MCF 10A (cell line): Measurements from ENCODE around the gene TACR2. TPM values are rescaled to one million over a fixed set of nuclear protein-coding genes. Genes with fewer than 3 reads are reported as not detected.

Experiments
- BruUV-seq: library from RNA; stranded (reverse); fragments of 400-500 nt; replicated peaks from 2 replicates; lab custom pipeline; 2021; lab: Mats Ljungman, UMichigan
- CTCF ChIA-PET: fragments of 300-600 bp; sonication (Branson Sonifier 250); formaldehyde crosslinking; extraction: SDS; loops from one replicate; lab custom pipeline; 2021; ENCODE audit warnings: antibody characterized with exemption, inconsistent platforms; lab: Yijun Ruan, JAX
- POLR2A ChIA-PET: fragments of 300-600, 350-650 bp; sonication (Branson Sonifier 250); formaldehyde crosslinking; extraction: SDS; loops from one replicate; lab custom pipeline; 2020; ENCODE audit warnings: antibody characterized with exemption, inconsistent platforms; lab: Yijun Ruan, JAX
- DNase-seq: peaks from one replicate; pipeline ENCODE4 v3.0.0-alpha.2; 2018; ENCODE audit not compliant: unreplicated experiment
- H3K27ac Mint-ChIP-seq: one replicate; pipeline ENCODE4 v1.8.0; 2022; ENCODE audit warnings: mild to moderate bottlenecking, low read depth, mixed read lengths; ENCODE audit not compliant: unreplicated experiment
- H3K27me3 Mint-ChIP-seq: one replicate; pipeline ENCODE4 v1.8.0; 2022; ENCODE audit warnings: mixed read lengths; ENCODE audit not compliant: insufficient read depth, unreplicated experiment
- H3K36me3 Mint-ChIP-seq: one replicate; pipeline ENCODE4 v1.8.0; 2022; ENCODE audit warnings: mild to moderate bottlenecking, moderate library complexity, mixed read lengths; ENCODE audit not compliant: insufficient read depth, unreplicated experiment
- H3K4me1 Mint-ChIP-seq: one replicate; pipeline ENCODE4 v1.8.0; 2022; ENCODE audit warnings: mixed read lengths; ENCODE audit not compliant: insufficient read depth, unreplicated experiment
- H3K4me3 Mint-ChIP-seq: one replicate; pipeline ENCODE4 v1.8.0; 2022; ENCODE audit warnings: mild to moderate bottlenecking, moderate library complexity, mixed read lengths; ENCODE audit not compliant: unreplicated experiment
- H3K9me3 Mint-ChIP-seq: one replicate; pipeline ENCODE4 v1.8.0; 2022; ENCODE audit warnings: mixed read lengths; ENCODE audit not compliant: unreplicated experiment
- intact Hi-C: fragments of 100-400 bp; cut with micrococcal nuclease; formaldehyde crosslinking; loops from 2 replicates; pipeline ENCODE4 v1.14.1; 2022
- total RNA-seq: library from RNA; stranded (reverse); gene quantifications from 2 replicates; pipeline ENCODE4 v1.2.3, GENCODE V29; 2022
- TF ChIP-seq, protein P1 (sequence below): fragments of 200-600 bp; IDR thresholded peaks from one replicate; pipeline ENCODE4 v1.8.0; 2022; ENCODE audit warnings: antibody characterized with exemption, mild to moderate bottlenecking; ENCODE audit not compliant: unreplicated experiment

The TACR2 gene
- total RNA-seq, 1 experiment from 2014 or later = not detected

DNA sequence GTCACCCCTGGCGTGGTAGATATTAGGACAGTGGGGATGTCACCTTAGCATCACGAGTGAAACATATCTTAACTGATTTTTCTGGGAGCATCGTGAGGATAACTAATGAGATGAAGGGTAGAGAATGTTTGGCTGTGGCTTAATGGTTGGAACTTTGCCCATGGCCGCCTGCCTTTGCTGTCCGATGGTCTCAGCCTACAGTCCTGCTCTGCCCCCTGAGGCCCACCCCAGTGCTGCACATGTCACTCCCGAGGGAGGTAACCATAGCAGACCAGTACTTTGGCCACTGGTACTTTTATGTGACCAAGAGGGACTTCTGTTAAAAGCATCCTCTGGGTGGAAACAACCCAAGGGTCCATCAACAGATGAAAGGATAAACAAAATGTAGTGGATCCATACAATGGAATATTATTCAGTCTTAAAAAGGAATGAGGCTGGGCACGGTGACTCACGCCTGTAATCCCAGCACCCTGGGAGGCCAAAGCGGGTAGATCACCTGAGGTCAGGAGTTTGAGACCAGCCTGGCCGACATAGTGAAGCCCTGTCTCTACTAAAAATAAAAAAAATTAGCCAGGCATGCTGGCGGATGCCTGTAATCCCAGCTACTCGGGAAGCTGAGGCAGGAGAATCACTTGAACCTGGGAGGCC lies 58.4 kb downstream of the TACR2 start:
- intact Hi-C loops = no loop called here
- peaks cover 37% of the 10 kb centered on the region for H3K36me3 Mint-ChIP-seq
- peaks cover 54% of the 10 kb centered on the region for H3K4me1 Mint-ChIP-seq
- DNase-seq = no peak
- H3K27ac Mint-ChIP-seq = no peak overlapping the region
- no peak overlapping the region for H3K4me3 Mint-ChIP-seq
- ChIA-PET CTCF (interaction anchor here (0.6 to 1.4 kb wide), 5 partner anchors 9 to 279 kb away, joined by 3 to 4 read pairs (median 3); no protein-coding TSS in a partner anchor), POLR2A (interaction anchor here (1.2 to 9.0 kb wide), 8 partner anchors 8 to 40 kb away, joined by 3 to 84 read pairs (median 40); no protein-coding TSS in a partner anchor)
- no TSS peak for BruUV-seq
- TF ChIP-seq, protein P1, sequence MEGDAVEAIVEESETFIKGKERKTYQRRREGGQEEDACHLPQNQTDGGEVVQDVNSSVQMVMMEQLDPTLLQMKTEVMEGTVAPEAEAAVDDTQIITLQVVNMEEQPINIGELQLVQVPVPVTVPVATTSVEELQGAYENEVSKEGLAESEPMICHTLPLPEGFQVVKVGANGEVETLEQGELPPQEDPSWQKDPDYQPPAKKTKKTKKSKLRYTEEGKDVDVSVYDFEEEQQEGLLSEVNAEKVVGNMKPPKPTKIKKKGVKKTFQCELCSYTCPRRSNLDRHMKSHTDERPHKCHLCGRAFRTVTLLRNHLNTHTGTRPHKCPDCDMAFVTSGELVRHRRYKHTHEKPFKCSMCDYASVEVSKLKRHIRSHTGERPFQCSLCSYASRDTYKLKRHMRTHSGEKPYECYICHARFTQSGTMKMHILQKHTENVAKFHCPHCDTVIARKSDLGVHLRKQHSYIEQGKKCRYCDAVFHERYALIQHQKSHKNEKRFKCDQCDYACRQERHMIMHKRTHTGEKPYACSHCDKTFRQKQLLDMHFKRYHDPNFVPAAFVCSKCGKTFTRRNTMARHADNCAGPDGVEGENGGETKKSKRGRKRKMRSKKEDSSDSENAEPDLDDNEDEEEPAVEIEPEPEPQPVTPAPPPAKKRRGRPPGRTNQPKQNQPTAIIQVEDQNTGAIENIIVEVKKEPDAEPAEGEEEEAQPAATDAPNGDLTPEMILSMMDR = no peak
- H3K9me3 Mint-ChIP-seq = no peaks in the 10 kb centered on the region
- H3K27me3 Mint-ChIP-seq = no peaks in the 10 kb centered on the region

DNA sequence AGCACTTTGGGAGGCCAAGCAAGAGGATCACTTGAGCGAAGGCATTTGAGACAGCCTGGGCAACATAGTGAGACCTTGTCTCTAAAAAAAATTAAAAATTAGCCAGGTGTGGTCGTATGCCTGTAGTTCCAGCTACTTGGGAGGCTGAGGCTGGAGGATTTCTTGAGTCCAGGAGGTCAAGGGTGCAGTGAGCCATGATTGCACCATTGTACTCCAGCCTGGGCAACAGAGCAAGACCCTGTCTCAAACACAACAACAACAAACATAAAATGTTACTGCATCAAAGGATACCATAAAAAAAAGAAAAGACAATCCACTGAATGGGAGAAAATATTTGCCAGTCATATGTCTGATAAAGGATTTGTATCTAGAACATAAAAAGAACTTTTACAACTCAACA lies 60.5 kb downstream of the TACR2 start:
- CTCF ChIA-PET = interaction anchor here (0.8 kb wide), 1 partner anchor 117 kb away, joined by 3 read pairs; no protein-coding TSS in a partner anchor
- H3K9me3 Mint-ChIP-seq = no peaks in the 10 kb centered on the region
- peaks cover 44% of the 10 kb centered on the region for H3K36me3 Mint-ChIP-seq
- TF ChIP-seq, protein P1 = no peak
- peaks cover 46% of the 10 kb centered on the region for H3K4me1 Mint-ChIP-seq
- intact Hi-C loops = no loop called here
- H3K27ac Mint-ChIP-seq = no peak overlapping the region
- BruUV-seq = no TSS peak
- no peak overlapping the region for H3K4me3 Mint-ChIP-seq
- H3K27me3 Mint-ChIP-seq = no peaks in the 10 kb centered on the region
- POLR2A ChIA-PET = interaction anchor here (0.7 to 1.5 kb wide), 4 partner anchors 11 to 28 kb away, joined by 3 to 4 read pairs (median 4); no protein-coding TSS in a partner anchor
- DNase-seq = no peak

DNA sequence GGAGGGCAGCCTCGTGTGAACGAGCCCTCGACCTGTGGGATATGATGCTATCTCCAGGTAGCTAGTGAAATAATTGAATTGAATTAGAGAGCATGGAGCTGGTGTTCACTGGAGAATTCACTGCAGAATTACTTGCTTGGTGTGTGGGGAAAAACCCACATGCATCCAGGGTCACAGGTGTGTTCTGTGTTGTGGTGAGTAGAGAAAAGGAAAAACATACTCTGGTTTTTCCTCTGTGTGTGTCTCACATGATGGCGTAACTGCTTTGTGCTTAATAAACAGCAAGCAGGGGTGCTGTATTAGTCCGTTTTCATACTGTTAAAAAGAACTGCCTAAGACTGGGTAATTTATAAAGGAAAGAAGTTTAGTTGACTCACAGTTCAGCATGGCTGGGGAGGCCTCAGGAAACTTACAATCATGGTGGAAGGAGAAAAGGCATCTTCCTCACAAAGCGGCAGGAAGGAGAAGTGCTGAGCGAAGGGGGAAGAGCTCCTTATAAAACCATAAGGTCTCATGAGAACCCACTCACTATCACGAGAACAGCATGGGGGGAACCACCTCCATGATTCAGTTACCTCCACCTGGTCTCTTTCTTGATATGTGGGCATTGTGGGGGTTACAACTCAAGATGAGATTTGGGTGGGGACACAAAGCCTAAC lies 62.6 kb downstream of the TACR2 start:
- Mint-ChIP-seq H3K36me3 (peaks cover 49% of the 10 kb centered on the region), H3K4me1 (peaks cover 29% of the 10 kb centered on the region), H3K27me3 (no peaks in the 10 kb centered on the region), H3K27ac (no peak overlapping the region), H3K9me3 (no peaks in the 10 kb centered on the region), H3K4me3 (no peak overlapping the region)
- intact Hi-C loops = no loop called here
- no peak for DNase-seq
- CTCF ChIA-PET = interaction anchor here (0.6 to 1.8 kb wide), 6 partner anchors 10 to 40 kb away, joined by 3 to 4 read pairs (median 4); no protein-coding TSS in a partner anchor
- TF ChIP-seq, protein P1 = no peak
- BruUV-seq = no TSS peak
- POLR2A ChIA-PET = interaction anchor here (1.1 to 1.5 kb wide), 2 partner anchors 10 to 18 kb away, joined by 3 to 4 read pairs; no protein-coding TSS in a partner anchor

Other genes starting within 250 kb of the TACR2 start
- 65.1 and 73.6 TPM in 2 replicates for gene SUPV3L1, start 236.7 kb downstream of the TACR2 start, total RNA-seq
- gene HKDC1, start 196.6 kb downstream of the TACR2 start, total RNA-seq = 0.68 and 1.1 TPM in 2 replicates
- 126 and 134 TPM in 2 replicates for gene HK1, start 138.4 kb downstream of the TACR2 start, total RNA-seq
- gene TSPAN15, start 34.5 kb upstream of the TACR2 start, total RNA-seq = 0.52 and 0.54 TPM in 2 replicates
- gene NEUROG3, start 156.5 kb upstream of the TACR2 start, total RNA-seq = not detected in 2 replicates
- 7.5 and 11.0 TPM in 2 replicates for gene FAM241B, start 213.3 kb upstream of the TACR2 start, total RNA-seq